ENCODE results near the gene PARP9. TPM values are rescaled to one million over a fixed set of nuclear protein-coding genes. Genes with fewer than 3 reads are reported as not detected.

PARP9 gene
- total RNA-seq, 1 donor from 2014 or later: 9.1 TPM

- Mint-ChIP-seq H3K36me3 (ENCODE audit: low read depth) (peaks cover 12% of the 10 kb centered on the region), H3K27me3 (ENCODE audit: low read depth) (peaks cover 5% of the 10 kb centered on the region), H3K27ac (ENCODE audit: unreplicated experiment) (no peak overlapping the region), H3K4me1 (ENCODE audit: low read depth) (peaks cover 5% of the 10 kb centered on the region), H3K9me3 (ENCODE audit: low read depth) (peaks cover 23% of the 10 kb centered on the region), H3K4me3 (ENCODE audit: unreplicated experiment) (no peak overlapping the region)
- TF ChIP-seq CTCF (IDR thresholded peaks at IDR 0.05): no peak
- no peak for DNase-seq (ENCODE audit: low spot score)
Observed at GRCh38 chr3:122582390-122582789, 18.3 kb upstream of the PARP9 start.

DNA sequence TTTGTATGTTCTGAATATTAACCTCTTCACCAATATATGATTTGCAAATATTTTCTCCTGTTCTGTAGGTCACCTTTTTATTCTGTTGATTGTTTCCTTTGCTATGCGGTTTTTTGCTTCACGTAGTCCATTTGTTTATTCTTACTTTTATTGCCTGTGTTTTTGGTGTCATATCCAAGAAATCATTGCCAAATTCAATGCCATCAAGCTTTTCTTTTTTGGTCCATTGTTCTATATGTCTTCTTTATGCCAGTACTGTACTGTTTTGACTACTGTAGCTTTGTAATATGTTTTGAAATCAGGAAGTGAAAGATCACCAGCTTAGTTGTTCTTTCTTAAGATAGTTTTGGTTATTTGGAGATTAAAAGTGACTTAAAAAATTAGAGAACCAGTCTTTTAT lies 17.5 kb upstream of the PARP9 start:
- H3K4me3 Mint-ChIP-seq (ENCODE audit: unreplicated experiment): no peak overlapping the region

GRCh38 chr3:122580470-122580869 lies 16.4 kb upstream of the PARP9 start:
- H3K27ac Mint-ChIP-seq (ENCODE audit: unreplicated experiment): no peak overlapping the region

More for the DNA sequence above, 17.5 kb upstream of the PARP9 start:
- TF ChIP-seq CTCF (IDR thresholded peaks at IDR 0.05): no peak
- Mint-ChIP-seq H3K9me3 (ENCODE audit: low read depth) (peaks cover 23% of the 10 kb centered on the region), H3K27ac (ENCODE audit: unreplicated experiment) (no peak overlapping the region), H3K27me3 (ENCODE audit: low read depth) (peaks cover 6% of the 10 kb centered on the region), H3K36me3 (ENCODE audit: low read depth) (peaks cover 12% of the 10 kb centered on the region), H3K4me1 (ENCODE audit: low read depth) (peaks cover 5% of the 10 kb centered on the region)
- no peak for DNase-seq (ENCODE audit: low spot score)

GRCh38 chr3:122578069-122578740 lies 14.1 kb upstream of the PARP9 start:
- no peak for TF ChIP-seq CTCF (IDR thresholded peaks at IDR 0.05)
- peaks cover 5% of the 10 kb centered on the region for H3K27me3 Mint-ChIP-seq (ENCODE audit: low read depth)
- peaks cover 12% of the 10 kb centered on the region for H3K36me3 Mint-ChIP-seq (ENCODE audit: low read depth)
- H3K4me3 Mint-ChIP-seq (ENCODE audit: unreplicated experiment): no peak overlapping the region
- peaks cover 16% of the 10 kb centered on the region for H3K9me3 Mint-ChIP-seq (ENCODE audit: low read depth)
- peaks cover 15% of the 10 kb centered on the region for H3K4me1 Mint-ChIP-seq (ENCODE audit: low read depth)
- DNase-seq (ENCODE audit: low spot score): no peak
- H3K27ac Mint-ChIP-seq (ENCODE audit: unreplicated experiment): no peak overlapping the region

More at GRCh38 chr3:122580470-122580869, 16.4 kb upstream of the PARP9 start:
- H3K4me1 Mint-ChIP-seq (ENCODE audit: low read depth): peaks cover 15% of the 10 kb centered on the region
- peaks cover 5% of the 10 kb centered on the region for H3K27me3 Mint-ChIP-seq (ENCODE audit: low read depth)
- no peak for TF ChIP-seq CTCF (IDR thresholded peaks at IDR 0.05)
- H3K36me3 Mint-ChIP-seq (ENCODE audit: low read depth): peaks cover 12% of the 10 kb centered on the region
- H3K4me3 Mint-ChIP-seq (ENCODE audit: unreplicated experiment): no peak overlapping the region
- H3K9me3 Mint-ChIP-seq (ENCODE audit: low read depth): peaks cover 23% of the 10 kb centered on the region
- no peak for DNase-seq (ENCODE audit: low spot score)

DNA sequence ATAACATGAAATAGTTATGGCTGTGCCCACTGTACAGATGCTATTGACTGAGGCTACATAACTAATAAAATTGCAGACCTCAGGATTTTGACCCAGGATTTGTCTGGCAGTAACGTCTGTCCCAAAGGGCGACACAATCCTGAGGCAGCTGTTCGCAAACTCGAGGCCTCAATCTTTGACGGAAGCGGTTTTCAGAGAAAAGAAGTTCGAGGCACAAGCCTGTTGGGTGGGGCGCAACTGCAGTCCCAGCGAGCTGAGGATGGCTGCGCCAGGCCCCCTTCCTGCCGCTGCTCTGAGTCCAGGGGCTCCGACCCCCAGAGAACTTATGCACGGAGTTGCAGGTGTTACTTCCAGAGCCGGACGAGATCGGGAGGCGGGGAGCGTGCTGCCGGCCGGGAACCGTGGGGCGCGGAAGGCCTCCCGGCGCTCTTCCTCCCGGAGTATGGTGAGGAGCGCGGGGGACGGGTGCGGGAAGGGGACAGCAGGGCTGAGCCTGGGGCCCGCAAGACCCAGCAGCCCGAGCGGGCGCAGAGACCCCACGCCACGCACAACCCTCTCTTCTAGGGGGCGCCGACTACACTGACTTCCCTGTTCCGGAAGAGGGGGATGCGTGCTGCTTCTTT lies 13.4 kb upstream of the PARP9 start, which contains the start of gene PARP15:
TSS of gene PARP15 (plus strand) at position 242 of the 623 bp plus-strand sequence. CDS start at position 260, 18 bp downstream.
- H3K27ac Mint-ChIP-seq (ENCODE audit: unreplicated experiment): no peak within 1 kb of the TSS
- no peak for DNase-seq (ENCODE audit: low spot score)
- H3K4me1 Mint-ChIP-seq (ENCODE audit: low read depth): peaks cover 19% of the 10 kb centered on the region
- TF ChIP-seq CTCF (IDR thresholded peaks at IDR 0.05): no peak
- peak within 1 kb of the TSS; percentile 60 for H3K4me3 Mint-ChIP-seq (ENCODE audit: unreplicated experiment)
- H3K9me3 Mint-ChIP-seq (ENCODE audit: low read depth): peaks cover 12% of the 10 kb centered on the region
- peaks cover 11% of the 10 kb centered on the region for H3K36me3 Mint-ChIP-seq (ENCODE audit: low read depth)
- peaks cover 5% of the 10 kb centered on the region for H3K27me3 Mint-ChIP-seq (ENCODE audit: low read depth)

Data from chondrocyte (in vitro differentiated cells).